HG03575 (cell line): Measurements from ENCODE around the gene TMEM61.
"Not testable (repeated sequence)": the region's sequence is repeated elsewhere in the genome, so short reads cannot be mapped to it uniquely, and the experiment has no call there.

Experiments
- ATAC-seq: cut with Tn5 transposase; IDR thresholded peaks from one replicate; pipeline ENCODE4 v1.9.1; 2021; ENCODE audit not compliant: unreplicated experiment, insufficient number of reproducible peaks, low FRiP score; ENCODE audit errors: extremely low read depth

The TMEM61 gene

DNA sequence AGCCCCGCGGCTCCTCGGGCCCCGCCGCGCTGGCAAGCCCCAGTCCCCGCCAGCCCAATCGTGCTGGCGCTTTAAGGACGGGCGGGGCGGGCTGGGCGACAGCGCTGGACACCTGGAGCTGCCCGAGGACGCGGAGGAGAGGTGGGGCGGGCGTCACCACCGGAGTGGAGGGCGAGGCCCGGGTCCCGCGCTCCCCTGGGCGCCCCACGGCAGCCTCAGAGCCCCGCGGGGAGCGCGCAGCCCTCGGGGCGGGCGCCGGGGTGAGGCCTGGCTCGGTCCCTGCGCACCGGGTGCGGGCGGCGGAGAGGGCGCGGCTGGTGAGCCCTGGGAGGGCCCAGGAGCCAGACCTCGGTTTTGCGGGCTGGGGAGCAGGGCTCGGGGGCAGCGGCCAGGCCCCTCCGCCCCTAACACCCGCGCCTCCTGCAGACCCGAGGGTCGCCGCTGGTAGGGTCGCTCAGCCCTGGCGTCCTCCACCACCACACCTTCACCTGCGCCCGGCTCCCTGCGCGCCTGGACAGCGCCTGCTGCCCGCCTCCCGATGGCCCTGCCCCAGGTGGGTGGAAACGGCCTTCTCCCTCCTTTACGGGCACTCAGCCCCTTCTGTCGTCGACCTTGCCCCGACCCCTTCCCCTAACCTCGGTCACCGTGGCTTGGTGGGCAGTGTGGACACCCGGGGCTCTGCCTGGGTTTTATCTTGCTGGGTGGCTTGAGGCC is at the start of gene TMEM61:
Gene TMEM61 (plus strand): TSS at position 101 of the 714 bp plus-strand sequence. CDS start 438 bp downstream, at position 539.
- ATAC-seq: no peak

DNA sequence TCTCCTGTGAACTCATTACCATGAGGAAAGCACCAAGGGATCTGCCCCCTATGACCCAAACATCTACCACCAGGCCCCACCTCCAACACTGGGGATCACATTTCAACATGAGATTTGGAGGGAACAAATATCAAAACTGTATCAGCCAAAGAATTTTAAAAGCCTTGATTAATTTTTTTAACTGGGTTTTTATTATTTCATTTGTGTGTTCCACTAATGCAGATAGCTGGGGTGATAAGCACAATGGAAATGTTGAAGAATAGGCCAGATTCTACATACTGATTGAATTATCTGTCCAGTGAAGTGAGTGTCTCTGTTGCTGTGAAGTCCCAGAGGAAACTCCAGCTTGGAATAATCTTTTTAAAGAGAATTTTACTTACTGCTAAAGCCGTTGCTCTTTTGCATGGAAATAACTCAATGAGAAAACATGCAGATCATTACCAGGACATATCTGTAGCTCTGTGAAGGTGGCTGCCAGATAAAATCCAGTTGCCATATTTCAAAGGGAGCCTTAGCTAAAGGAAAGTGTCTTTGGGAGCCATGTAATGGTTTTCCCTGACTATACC is 49.1 kb upstream of the TMEM61 start:
- no peak for ATAC-seq

DNA sequence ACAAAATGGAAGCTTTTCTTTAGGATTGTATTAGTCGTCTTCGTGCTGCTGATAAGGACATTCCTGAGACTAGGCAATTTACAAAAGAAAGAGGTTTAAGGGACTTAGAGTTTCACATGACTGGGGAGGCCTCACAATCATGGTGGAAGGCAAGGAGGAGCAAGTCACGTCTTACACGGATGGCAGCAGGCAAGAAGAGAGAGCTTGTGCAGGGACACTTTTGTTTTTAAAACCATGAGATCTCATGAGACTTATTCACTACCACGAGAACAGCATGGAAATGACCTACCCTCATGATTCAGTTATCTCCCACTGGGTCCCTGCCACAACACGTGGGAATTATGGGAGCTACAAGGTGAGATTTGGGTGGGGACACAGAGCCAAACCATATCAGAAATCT is 46.3 kb upstream of the TMEM61 start:
- ATAC-seq: not testable (repeated sequence)

DNA sequence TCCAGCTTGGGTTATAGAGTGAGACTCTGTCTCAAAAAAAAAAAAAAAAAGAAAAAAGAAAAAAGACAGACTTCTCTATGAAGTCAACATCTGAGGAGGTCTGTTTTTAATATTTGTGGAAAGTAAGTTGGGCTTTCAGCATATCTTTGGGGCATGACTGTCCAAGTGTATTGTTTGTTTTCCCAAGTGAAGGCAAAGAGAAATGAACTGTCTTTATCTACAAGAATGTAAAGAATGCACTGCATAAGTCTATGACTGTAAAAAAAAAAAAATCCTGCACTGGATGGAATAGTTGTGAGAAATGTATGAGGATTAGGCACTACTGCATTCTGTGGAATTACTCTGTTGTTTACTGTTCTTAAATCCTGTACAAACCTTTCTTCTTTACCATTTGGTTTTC is 45.6 kb upstream of the TMEM61 start:
- no peak for ATAC-seq

DNA sequence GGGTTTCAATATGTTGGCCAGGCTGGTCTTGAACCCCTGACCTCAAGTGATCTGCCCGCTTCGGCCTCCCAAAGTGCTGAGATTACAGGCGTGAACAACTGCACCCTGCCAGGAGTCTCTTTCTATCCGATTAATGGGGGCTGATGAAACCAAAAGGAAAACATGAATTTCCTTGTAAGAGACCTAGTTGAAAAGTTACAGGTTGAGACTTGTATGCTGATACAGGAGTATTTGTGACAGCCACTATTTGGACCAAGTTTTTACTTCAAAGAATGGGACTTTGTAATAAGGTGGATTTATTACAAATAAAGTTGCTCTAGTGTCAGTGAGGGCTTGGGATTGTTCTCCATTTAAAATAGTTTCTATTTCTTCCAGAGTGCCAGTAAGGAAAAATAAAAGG is 43.6 kb upstream of the TMEM61 start:
- no peak for ATAC-seq

DNA sequence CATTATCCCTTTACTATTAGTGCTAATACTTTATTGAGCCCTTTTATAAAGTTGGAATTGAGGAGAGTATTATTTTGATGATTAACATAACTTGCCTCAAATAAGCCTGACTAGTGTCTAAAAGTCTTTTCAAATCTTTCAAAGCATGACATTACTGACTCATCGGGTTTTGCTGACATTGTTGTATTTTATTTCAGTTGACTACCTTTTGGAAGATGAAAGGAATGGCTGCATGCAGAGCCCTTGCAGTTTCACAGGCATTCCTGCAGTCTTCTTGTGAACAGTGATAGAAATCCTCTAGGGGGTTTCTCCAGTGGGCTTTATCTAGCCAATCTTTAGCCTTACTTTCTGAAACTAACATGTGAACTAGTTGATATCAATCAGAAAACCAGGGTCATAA is 43.0 kb upstream of the TMEM61 start:
- no peak for ATAC-seq

DNA sequence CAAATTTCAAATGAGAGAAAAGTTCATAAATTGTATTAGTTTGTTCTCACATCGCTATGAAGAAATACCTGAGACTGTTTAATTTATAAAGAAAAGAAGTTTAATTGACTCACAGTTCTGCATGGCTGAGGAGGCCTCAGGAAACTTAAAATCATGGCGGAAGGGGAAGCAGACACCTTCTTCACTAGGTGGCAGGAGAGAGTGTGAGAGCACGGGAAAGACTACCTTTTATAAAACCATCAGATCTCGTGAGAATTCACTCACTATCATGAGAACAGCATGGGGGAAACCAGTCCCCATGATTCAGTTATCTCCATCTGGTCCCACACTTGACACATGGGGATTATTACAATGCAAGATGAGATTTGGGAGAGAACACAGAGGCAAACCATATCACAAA is 41.5 kb upstream of the TMEM61 start:
- not testable (repeated sequence) for ATAC-seq

DNA sequence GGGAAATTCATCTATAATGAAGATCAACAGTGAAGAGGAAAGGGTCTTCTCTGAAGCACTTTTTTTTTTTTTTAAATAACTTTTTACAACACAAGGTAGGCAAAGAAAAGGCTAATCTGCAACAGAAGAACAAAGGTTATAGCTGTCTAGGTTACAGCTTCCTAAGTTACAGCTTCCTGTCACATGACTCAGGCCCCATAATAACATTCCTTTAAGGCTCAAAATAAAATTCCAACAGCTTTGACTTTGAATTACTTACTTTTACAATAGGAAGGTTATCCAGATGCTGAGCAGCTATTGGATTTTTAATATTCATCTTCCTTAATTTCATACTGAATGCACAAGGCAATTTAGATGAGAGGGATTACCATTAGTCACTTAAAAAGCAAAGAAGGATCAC is 40.4 kb upstream of the TMEM61 start:
- ATAC-seq: no peak

DNA sequence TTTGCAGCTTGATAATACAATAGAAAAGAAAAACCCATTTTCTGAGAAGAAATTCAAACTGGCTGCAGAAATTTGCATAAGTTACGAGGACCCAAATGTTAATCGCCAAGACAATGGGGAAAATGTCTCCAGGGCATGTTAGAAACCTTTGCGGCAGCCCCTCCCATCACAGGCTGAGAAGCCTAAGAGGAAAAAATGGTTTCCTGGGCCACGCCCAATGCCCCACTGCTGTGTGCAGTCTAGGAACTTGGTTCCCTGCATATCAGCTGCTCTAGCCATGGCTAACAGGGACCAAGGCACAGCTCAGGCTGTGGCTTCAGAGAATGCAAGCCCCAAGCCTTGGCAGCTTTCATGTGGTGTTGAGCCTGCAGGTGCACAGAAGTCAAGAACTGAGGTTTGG is 37.5 kb upstream of the TMEM61 start:
- ATAC-seq: no peak

DNA sequence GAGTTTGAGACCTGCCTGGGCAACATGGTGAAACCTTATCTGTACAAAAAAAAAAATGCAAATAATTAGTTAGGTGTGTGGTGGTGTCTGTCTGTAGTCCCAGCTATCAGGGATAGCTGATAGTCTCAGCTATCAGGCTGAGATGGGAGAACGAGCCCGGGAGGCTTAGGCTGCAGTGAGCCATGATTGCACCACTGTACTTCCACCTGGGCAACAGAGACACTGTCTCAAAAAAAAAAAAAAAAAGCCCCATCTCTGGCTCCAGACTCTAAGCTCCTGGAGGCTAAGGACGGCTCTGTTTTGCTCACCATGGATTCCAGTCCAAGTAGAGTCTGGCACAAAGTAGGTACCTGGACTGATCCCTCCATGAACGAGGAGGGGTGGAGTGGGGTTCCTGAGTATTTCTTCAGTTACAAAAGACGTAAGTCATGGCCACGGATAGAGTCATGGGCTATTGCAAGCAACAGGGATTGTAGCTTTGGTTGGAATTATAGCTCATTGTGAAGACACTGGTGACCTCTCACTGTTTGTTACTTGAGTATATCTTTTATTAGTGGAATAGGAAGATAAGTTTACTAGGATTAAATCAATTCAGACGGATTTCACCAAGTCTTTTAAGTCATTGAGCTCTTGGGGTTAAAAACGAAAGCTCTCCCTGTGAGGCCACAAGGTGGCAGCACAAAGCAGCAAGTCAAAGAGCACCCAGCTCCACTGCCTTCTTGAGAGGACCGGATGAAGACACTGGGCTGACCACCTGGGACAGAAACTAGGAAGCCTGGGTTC is 35.6 kb upstream of the TMEM61 start:
- ATAC-seq: no peak

DNA sequence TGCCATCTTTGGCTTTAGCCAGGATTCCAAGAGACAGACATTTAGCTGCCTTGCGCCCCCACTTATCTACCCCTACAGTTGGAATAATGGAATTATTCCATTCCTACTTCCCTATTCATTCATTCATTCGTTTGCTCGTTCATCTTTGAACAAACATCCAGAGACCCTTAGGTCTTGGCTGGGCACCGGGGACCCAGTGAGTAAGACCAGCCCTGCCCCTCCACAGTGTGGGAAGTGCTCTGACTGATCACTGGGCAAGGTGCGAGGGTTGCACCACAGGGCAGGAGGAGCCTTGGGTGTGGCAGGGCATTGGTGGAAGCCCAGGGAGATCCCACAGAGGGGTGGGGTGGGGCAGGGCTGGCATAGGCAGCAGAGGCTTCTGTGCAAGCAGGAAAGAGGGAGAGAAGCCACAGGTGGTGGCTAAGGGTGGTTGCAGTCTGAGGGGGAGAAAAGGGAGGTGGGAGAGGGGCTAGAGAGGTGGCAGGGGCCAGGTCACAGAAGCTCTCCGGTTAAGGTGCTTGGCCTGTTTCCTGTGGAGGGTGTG is 35.0 kb upstream of the TMEM61 start:
- no peak for ATAC-seq

DNA sequence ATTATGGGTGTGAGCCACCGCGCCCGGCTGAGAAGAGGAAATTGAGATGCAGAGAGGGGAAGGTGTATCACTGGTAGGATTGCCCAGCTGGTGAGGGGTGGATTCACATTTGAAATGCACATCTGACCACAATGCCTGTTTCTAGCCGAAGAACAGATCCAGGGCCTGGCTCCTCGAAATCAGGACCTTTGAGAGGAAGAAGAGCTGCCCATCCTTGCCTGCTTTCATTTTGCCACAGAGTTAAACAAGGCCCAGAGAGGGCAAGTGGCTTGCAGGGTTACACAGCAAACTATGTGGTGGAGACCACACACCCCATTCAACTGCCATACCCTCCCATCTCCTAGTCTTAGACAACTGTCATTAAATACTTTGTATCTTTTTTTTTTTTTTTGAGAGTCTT is 32.9 kb upstream of the TMEM61 start:
- no peak for ATAC-seq

DNA sequence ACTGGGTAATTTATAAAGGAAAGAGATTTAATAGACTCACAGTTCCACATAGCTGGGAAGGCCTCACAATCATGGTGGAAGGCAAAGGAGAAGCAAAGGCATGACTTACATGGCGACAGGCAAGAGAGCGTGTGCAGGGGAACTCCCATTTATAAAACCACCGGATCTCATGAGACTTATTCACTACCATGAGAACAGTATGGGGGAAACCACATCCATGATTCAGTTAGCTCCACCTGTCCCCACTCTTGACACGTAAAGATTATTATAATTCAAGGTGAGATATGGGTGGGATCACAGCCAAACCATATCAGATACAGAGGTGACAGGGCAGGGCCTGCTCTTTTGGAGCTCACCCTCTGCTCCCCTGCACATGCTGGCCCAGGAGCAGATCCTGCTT is 31.4 kb upstream of the TMEM61 start:
- ATAC-seq: no peak

DNA sequence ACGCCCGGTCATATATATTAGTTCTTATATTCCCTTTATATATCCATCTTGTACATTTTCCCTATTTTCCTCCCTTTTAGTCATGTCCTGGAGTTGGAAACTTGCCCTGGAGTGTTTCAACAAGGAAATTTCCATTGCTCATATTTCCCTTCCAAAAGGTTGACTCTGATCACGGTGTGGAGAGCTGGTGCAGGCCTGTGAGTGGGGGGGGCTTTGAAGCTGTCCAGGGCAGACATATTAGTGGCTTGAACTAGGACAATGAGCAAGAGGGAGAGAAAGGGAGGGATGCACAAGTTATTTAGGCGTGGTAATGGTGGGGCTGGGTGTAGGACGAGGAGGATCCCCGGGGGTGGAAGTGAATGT is 30.4 kb upstream of the TMEM61 start:
- ATAC-seq: no peak

DNA sequence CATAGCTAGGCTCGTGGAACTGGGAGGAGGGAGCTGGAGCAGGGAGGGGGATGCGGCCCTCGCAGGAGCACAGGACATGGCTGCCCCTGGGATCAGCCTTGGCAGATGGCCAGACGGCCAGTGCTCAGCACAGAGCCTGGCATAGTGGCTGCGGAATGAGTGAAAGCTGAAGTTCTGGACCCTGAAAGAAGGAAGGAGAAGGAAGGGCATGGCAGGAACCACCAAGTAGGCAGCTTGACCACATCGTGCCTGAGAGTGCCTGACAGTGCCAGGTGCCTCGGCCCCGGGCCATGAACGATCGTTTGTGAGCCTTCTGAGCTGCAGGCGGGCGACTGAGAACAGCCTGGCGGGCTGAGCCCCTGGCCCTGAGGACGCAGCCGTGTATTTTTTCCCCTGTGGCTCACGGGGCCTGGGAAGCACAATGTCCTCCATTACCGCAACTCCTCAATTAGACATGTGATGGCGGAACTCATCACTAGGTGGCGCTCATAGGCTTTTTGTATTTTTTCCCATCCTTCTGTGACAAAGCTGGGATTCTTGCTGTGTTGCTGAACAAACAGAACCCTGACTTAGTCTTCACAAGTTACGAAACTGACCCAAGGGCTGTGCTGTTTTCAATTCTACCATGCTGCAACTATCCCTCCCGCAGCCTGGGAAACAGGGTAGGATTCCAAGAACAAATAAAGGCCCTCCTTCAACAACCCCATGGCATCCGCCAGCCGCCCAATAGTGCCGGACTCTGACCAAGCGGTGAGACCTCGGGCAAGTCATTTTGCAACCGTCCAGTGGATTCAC is 29.9 kb upstream of the TMEM61 start:
- no peak for ATAC-seq

DNA sequence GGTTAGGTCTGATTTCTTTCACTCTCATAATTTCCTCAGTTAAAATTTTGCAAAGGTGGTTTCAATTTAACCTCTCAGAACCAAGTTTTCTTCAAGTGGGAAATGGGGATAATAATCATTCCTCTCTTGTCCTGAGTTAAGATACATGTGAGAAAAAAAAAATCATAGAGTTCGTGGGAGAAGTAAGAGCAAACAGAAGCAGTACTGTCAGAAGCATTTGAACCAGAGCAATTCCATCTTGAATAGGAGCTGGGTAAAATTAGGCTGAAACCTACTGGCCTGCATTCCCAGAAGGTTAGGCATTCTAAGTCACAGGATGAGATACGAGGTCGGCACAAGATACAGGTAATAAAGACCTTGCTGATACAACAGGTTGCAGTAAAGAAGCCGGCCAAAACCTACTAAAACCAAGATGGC is 28.6 kb upstream of the TMEM61 start:
- ATAC-seq: no peak

DNA sequence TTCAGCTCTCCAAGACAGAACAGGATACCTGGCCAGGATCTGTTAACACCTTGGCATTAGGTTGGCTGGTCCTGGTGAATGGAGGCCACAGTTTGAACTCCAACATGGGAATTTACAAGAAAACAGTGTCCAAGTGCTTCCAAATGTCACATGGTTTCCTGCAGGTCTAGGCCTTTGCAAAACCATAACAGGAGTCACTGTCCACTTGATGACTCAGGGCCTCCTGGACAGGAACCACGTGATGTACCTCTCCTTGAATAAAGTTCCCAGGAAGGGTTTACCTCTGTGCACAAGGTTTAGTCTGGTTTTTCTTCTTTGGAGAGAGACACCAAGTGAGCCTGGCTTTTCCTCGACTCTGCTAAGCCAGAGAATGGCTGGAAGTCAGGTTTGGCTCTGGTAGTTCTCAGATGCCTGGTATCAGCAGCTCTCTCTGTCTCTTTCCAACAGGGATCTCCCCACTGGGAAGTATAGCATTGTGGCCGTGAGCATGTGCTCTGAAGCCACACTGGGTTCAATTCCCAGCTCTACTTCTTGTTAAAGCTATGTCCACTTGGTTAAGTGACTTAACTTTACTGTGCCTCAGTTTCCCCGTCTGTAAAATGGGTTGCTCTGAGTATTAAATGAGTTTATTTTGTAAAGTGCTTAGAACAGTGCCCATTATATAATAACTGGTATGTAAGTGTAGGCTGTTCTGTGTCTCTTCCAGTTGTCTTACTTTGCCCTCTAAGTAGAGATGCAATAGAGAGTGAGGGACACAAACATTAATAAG is 27.3 kb upstream of the TMEM61 start:
- no peak for ATAC-seq

DNA sequence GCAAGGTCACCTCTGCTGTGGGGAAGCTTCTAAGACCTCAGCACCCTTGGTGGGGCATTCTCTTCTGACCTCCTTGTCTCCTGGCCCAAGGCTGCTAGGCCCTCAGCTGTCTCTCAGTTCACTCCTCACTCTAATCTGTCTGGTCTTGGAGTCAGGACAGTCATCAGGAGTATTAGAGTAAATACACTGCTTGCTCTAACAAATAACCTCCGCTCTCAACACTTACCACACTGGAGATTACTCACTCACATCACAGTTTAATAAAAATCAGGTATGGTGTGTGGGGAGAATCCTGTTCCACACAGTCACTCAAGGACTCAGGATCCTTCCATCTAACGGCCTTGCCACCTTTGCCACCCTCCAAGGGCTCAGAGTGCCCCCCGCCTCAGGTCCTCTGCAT is 26.6 kb upstream of the TMEM61 start:
- ATAC-seq: no peak

DNA sequence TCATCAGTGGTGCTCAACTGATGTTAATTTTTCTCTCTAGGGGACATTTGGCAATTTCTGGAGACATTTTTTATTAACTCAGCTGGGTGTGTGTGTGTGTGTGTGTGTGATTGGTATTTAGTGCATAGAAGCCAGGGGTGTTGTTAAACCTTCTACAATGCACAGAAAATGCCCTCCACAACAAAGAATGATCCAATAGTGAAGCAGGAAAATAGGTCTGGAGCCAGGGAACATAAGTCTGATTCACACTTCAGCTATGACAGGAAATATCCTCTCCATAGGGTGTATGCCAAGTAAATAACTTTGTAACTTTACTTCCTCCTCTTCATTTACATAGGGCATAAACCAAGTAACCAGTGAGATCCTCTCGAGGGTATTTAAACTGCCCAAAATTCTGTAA is 25.1 kb upstream of the TMEM61 start:
- ATAC-seq: no peak
